HG02798 (cell line): ENCODE results near the gene ZNF423.
A peak's percentile ranks its signal among the peaks of the same experiment; 100 is the strongest.

Source experiments
- ATAC-seq: cut with Tn5 transposase; IDR thresholded peaks from one replicate; pipeline ENCODE4 v1.9.1; 2021; ENCODE audit warnings: mild to moderate bottlenecking; ENCODE audit not compliant: unreplicated experiment, poor library complexity

ZNF423 gene

DNA sequence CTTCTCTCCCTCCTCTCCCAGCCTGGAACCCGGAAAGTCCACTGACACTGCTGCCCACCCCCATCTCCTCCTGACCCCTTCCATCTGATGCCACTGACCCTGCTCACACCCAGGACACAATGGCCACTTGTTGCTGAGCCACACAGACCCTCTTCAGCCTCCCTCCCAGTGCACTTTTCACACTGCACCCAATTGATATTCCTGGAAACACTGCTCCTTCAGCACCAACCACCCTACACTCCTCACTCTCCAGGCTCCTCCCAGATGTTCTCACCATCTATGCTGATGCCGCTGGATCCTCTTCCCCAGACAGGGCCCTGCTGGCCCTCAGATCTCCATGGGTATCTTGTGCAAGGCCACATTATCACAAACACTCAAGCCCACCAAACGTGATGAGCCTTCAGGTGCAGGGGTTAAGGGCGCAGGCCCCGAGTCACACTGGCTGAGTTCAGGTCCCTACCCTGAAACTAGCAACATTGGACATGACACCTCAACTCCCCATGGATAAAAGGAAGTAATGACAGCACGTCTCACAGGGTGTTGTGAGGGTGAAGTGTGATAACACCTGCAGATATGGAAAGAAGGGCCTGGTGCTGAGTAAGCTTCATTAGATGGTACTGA lies 238.1 kb downstream of the ZNF423 start:
- ATAC-seq = no peak

DNA sequence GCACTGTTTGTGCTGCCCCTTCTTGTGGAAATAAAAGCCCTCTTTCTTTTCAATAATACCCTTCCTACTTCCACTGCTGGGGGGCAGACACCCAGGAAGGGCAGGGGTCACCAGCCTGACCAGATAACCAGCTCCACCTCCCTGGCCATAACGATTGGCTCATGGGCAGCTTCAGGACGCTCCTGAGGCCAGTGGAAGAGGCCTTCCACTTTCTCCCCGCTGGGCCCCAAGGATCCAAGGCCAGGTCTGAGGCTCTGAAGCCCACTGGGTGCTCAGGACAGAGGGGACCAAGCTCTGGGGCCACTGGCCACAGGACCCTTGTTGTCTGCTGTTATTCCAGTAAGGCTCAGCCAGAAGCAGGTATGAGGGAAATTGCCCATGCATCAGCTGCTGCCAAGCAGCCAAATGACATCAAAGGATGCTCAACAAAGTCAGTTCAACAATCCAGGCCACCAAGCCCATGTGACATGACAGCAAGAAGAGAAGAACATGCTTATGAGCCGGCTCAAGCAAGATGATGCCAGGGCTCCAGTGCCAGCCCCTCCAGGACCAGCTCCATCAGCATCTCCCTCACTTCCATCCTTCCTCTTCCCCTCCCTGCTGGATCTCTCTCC lies 238.8 kb downstream of the ZNF423 start:
- ATAC-seq = no peak

DNA sequence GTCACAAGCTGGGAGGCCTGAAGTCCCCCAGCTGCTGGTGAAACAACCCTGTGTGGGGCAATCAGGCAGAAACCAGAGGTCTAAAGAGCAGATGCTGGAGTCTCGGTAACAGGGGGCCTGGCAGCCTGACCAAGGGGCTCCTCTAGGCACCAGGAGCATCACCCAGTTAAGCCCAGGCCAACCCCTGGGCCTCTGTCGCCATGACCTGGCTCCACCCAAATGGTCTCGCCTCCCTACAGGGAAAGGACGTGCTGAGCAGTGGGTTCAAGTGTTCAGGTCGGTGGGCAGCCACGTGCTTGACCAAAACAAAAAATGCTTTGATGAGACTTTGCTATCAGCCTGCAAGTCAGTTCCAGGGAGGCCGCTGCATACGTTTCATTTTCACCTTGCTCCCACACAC lies 240.3 kb downstream of the ZNF423 start:
- ATAC-seq = no peak

DNA sequence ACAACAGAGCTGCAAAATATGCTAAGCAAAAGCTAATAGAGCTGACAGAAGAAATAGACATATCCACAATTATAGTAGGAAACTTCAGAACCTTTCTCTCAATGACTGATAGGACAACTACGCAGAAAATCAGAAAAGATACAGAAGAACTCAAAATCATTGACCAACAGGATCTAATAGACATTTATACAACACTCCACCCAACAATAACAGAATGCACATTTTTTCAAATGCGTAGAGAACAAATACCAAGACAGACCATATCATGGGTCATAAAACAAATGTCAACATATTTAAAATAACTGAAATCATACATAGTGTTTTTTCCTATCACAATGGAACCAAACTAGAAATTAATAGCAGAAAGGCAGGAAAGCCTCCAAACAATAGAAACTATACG lies 244.9 kb downstream of the ZNF423 start:
- no peak for ATAC-seq

DNA sequence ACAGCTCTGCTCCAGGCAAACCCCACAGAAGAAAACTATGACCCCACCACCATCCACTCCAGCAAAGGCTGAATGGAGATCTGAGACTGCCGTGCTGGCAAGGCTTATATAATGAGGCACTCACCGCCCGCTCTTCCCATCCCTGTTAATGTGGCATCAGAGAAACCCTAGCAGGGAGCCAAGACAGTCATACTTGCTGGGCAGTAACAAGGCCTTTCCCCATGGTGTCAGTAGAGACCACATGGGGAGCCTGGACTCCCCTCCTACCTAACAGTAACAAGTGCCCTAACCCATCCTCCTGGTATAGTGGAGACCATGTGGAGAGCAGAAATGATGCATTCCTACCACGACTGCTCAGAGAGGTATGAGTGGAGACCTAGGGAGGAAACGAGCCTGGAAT lies 247.1 kb downstream of the ZNF423 start:
- ATAC-seq = no peak

DNA sequence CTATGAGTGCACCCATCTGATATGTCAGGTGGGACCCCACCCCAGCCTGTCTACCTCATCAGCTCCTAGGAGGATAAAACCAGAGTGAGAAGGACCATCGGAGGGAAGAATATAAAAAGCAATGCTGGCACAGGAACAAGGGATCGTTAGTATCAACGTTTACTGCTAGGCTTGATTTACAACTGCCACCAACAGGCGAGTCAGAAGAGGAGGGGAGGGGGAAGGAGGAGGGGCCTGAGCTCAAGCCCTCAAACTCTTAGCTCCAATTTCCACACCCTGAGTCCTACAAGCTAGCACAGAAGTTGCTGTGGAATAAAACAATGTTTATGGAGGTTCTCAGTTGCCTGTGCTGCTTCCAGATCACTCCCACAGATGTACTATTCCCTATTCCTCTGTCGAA lies 247.8 kb downstream of the ZNF423 start:
- ATAC-seq = no peak

DNA sequence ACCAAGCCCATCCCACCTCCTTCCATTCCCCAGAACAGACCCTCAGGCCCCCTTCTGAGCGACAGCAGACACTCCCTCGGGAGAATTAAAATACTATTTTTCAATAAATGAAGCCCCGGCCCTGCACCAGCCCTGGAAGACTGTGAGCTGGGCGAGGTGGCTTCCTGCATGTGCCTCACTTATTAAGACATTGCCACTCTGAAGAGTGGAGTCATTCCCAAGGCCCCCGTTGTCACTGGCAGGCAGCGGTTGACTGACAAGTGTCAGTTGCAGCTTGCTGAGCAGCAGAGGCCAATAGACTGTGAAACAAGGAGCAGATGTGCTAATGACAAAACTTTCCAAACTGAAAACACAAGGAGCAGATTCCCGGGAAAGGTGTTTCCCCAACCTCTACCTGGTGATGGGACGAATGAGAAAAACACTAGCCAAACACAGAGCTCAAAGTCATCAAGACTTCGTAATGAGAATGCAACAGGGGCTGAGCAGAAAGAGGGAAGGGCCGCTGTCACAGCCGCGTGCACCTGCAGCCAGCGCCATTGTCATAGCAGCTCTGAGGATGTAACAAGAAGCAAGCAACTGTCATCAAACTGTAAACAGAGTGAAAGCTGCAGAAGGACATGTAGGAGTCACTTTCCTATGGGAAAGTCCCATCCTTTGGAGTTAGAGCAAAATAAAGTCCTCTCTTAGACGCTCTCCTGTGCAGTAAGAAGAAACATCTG lies 250.2 kb downstream of the ZNF423 start:
- no peak for ATAC-seq

DNA sequence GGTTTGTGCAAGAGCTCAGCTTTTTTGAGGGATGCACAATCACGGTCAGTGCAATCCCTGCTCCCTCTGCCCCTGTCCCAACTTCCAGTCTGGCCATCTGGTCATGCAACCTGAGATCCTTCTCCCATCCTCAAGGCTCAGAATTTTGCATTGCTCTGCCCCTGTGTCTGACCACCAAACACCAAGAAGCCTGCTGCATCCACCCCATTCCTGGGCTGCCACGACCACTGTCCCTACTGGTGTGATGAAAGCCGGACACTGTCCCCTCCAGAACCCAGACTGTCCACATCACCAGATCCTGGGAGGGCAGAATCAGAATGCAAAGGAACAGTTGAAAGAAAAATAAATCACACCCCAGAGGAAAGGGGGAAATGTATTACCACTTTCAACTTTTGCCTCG lies 251.3 kb downstream of the ZNF423 start:
- no peak for ATAC-seq

DNA sequence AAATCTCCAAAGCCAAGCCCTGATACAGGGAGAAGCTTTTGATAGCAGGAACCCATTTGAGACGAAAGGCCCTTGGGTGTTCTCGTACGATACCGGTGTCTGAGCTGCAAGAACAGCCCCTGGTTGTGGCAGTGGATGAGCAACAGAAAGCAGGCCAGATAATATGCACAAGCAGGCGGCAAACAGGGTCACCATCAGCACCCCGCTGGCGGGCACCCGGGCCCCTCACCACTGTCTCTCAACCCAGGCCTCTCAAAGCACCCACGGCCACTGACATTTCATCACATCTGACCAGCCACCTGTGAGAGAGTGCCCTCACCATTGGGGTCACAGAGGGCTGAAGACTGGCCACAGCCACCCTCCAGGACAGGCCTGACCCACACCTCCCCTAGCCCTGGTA lies 252.0 kb downstream of the ZNF423 start:
- ATAC-seq = no peak

DNA sequence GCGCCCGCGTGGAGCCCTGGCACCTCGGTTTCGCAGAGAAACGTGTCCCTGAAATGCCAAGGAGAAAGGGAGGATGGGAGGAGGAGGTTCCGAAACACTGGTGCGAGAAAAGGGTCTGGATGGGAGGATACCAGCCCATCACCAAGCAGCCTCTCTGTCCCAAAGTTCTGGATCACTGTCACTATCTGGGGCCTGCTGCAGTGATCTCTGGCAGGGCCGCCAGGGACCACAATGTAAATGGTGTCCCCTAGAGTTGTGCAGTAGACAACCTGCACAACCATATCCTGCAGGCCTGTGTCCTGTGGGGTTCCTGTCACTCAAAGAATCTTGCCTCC lies 253.0 kb downstream of the ZNF423 start:
- ATAC-seq = no peak

DNA sequence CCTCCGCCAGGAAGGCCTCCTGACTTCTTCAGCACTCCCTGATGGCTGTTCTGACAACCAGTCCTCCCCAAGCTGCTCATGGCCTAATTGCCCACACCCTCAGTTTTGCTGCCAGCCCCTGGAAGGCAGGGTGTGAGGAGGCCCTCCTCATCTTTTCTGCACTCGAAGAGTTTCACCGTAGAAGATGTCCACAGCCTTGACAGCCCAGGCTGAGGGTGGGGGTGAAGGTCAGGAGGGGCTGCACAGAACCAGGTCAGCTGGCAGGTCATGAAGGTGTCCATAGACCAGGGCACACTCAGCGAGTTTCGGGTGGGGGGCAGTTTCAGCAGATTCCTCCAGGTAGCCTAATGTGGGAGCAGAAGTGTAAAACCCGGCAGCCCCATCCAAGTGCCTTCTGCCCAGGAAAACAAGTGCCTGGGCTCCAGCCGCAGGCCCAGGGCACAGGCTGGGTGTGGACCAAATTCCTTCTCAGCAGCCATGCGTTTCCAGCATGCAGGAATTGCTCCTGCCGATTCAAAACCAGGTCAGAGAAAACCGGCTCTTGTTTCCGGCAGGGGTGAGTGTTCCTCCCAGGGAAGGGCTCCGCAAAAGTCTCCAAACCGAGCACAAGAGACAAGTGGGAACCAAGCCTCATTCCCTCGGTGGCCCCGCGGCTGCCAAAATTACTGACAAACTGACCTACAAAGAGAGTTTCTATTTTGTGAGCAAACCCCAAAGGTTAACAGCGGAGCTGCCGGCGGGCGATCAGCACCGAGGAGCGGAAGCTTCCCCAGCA lies 253.5 kb downstream of the ZNF423 start:
- no peak for ATAC-seq

DNA sequence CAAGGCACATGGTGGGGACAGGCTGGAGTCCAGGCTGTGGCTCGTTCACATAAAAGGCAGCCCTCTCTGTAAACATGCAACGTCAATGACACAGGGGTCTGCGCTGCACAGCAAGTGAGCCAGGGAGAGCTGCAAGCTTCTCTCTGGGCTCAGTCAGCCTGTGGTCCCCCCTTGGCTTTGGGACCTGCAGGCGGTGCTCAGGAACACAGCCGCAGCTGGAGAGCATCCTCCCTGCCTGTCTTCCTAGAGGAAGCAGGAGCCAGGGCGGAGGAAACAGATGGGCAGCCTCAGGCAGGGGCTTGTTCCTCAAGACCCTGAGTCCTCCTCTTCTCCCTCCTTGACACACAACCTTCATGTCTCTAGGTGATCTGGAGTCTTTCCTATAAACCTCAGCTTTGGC lies 254.3 kb downstream of the ZNF423 start:
- no peak for ATAC-seq

DNA sequence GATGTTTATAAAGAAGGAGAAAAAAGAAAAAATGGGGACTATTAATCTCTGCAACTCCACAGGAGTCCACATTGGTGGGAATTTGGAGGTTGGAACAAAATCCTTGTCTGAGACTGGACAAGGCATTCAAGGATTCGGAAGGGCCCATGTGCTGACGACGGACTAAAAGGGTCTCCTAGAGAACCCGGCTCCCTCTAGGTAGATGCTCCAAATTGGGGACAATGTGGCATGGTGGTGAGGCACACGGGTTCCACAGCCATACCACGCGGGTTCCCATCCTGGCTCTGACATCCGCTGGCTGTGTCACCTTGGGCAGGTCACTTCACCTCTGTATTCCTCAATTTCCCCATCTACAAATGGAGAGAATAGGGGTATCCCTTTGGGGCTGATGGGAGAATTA lies 254.9 kb downstream of the ZNF423 start:
- ATAC-seq = no peak

DNA sequence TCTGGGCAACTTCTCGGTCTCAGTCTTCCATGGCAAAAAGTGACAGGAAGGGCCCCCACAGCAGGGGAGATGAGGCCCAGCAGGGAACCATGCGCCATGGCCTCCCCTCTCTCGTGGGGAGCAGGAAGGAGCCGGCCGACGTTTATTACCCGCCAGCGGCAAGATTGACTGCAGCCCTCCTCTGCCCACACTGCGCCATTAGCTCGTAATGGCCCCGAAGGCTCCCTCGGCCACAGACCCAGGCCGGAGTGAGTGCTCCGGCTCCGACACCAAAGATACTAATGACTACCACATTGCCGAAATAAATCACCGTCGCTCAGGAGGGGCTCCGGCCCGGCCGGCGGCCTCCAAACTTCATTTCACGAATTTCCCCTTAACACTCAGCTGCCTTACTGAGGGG lies 255.4 kb downstream of the ZNF423 start:
- ATAC-seq = no peak

DNA sequence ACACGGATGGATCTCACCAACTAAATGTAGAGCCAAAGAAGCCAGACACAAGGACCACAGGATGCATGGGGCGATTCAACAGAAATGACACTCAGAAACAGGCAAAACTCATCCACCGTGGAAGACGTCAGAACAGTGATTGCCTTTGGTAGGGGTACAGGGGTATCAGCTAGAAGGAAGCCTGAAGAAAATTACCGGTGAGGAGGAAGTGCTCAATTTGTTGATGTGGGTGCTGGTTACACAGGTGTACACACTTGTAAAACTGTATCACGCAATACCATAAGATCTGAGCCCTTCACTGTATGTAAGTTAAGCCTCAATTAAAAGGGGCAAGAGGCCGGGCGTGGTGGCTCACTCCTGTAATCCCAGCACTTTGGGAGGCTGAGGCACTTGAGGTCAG lies 256.2 kb downstream of the ZNF423 start:
- ATAC-seq = no peak

DNA sequence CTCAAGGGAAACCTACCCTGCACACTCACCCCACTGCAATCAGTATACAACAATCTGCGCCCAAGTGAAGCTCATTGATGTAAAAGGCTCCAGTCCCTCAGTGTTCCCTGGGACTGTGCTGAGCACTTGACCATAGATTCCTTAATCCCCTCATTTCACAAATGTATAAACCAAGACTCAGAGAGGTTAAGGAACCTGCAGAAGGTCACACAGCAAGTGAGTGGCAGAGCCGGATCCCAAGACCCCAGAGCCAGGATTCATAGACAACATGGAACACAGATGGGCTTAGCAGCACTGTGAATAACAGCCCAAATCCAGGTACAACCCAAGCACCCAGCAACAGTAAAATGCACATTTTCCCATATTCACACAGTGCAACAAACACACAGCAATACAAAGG lies 256.6 kb downstream of the ZNF423 start:
- ATAC-seq = no peak

DNA sequence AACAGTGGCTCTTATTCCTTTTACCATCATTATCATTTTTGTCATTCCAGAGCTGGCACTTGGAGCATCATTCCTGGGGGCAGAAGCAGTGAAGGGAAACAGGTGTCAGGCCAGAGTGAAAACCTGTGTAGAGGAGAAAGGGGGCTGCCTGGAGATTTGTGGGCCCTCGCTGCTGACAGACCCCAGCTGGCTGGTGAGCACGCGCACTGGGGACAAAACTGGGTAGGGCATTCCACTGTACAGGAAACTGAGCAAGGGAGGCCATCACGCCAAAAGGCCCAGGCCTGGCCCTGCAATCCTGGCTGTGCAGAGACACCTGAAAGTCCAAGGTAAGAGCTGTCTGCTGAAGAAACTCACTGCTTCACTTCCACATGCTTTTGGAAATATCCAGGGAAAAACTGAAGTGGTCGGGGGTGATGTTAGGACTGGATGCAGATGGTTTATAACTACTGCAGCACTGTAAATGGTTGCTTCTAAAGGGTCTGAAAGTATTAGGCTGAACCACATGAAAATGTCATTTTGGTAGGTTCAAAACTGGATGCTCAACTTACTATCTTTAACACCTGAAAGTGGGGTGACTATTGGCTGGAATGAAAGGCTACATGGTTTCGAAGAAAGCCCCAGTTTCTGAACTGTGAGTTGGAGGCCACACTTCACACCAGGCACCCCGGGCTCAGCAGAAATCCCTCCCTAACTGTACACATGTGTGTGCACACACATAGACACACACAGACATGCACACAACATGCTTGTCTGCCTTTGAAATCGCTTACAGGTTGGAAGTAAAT lies 257.3 kb downstream of the ZNF423 start:
- peak; percentile 77 for ATAC-seq

DNA sequence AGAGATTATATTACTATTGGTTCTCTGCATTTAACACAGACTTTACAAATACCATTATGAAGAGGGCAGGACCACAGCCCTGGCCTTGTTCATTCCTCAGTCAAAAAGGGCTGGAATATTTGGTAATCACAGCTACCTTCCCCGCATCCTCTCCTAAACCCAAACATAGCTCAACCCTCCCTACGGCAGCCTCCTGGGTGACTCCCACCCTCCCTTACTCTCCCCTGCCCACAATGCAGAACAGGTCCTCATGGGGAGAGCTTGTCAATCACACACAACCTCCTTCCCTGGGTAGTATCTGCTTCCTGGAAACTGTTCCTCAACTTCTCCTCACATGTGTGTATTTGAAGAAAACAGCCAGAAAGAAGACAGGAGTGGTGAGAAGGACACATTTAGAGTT lies 258.1 kb downstream of the ZNF423 start:
- ATAC-seq = no peak

DNA sequence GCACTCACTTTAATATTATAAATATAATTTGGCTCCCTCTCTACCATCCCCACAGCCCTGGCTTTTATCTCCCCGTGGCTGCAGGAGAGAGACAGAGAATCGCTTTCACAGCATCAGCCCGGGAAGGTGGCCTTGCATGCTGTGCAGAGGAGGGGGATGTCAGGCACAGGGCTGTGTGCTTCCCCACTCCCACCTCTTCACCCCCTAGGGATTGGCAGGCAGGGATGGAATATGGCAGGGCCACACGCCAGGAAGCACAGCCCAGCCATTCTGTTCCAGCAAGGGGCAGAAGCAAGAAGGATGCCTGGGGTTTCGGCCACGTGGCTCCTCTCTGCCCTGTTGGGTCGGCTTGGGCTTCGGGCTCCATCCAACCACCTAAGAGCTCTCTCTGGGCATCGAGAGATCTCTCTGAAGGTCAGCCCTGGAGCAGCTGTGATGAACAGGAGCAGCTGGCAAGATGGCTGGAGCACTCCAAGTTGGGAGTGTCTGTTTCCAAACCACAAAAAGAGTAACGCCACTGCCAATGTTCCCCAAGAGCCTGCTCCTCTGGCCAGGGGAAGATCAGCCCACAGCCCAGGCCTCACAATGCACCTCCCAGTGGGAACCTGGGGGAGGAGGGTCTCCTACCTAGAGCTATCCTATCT lies 259.1 kb downstream of the ZNF423 start:
- no peak for ATAC-seq

DNA sequence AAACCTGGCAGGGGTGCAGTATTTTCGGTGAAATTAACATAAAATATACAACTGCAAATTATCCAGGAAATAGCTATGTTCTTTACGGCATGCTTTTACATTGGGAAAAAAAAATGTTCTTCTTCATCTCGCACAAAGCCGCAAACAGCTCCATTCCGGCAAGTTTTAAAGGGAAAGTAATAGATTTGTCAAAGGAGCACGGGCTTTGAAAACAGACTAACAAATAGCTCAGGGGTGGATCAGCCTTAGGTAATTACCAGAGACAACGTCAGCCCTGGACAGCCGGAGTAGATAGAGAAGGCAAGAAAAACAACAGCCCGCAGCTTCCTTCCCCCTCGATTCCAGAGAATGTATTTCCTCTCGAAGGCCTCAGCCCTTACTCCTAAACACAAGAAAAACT lies 259.8 kb downstream of the ZNF423 start:
- no peak for ATAC-seq
